Bone marrow (tissue), 2 donors: ENCODE results near the gene KLF16.
A peak's percentile ranks its signal among the peaks of the same experiment; 100 is the strongest.

Source experiments
- DNase-seq, 2 donors: peaks; one replicate each; lab custom pipeline; 2025; lab: John Stamatoyannopoulos, UW

The KLF16 gene

GRCh38 chr19:1823020-1823419, 40.4 kb downstream of the KLF16 start:
- DNase-seq: no peak

- DNase-seq: no peak
These were observed 41.2 kb downstream of the KLF16 start for GRCh38 chr19:1822210-1822609.

- DNase-seq: no peak
These were observed 43.8 kb downstream of the KLF16 start for GRCh38 chr19:1819341-1820255.

- DNase-seq: no peak
These were observed 44.7 kb downstream of the KLF16 start for GRCh38 chr19:1818549-1819195.

- no peak for DNase-seq
These were observed 45.7 kb downstream of the KLF16 start for GRCh38 chr19:1817553-1818179.

- no peak for DNase-seq
These were observed 46.7 kb downstream of the KLF16 start for GRCh38 chr19:1816530-1817298.

GRCh38 chr19:1815605-1816529, 47.5 kb downstream of the KLF16 start:
- DNase-seq: no peak

GRCh38 chr19:1814833-1815604, 48.4 kb downstream of the KLF16 start:
- DNase-seq: no peak

GRCh38 chr19:1814391-1814790, 49.0 kb downstream of the KLF16 start:
- DNase-seq: no peak

- DNase-seq: no peak
These were observed 49.9 kb downstream of the KLF16 start for GRCh38 chr19:1813192-1814182.

- DNase-seq: peak; percentile 90 to 92
These were observed 50.8 kb downstream of the KLF16 start for GRCh38 chr19:1812426-1813191.

- no peak for DNase-seq
These were observed 51.4 kb downstream of the KLF16 start, which contains the start of gene ATP8B3 for GRCh38 chr19:1811942-1812425. Gene ATP8B3, minus strand, starts transcription at chr19:1812276. Its CDS starts 540 bp downstream, at chr19:1811736.

GRCh38 chr19:1811472-1811894, 51.9 kb downstream of the KLF16 start:
- peak; percentile 13 to 27 for DNase-seq

GRCh38 chr19:1810439-1811160, 52.8 kb downstream of the KLF16 start:
- no peak for DNase-seq

GRCh38 chr19:1809678-1810077, 53.7 kb downstream of the KLF16 start:
- no peak for DNase-seq

GRCh38 chr19:1808395-1808731, 55.0 kb downstream of the KLF16 start:
- no peak for DNase-seq

- no peak for DNase-seq
These were observed 55.5 kb downstream of the KLF16 start for GRCh38 chr19:1807695-1808394.
